ENCODE measurements around the gene TAF6.

Gene TAF6

GRCh38 chr7:100119072-100119969, at the start of gene TAF6, which contains the start of gene CNPY4:
Gene TAF6 (minus strand): TSS chr7:100119358. CDS start chr7:100114209, 5,149 bp downstream.
Gene CNPY4 (plus strand): TSS chr7:100119634. CDS start chr7:100119745, 111 bp downstream.
- Mint-ChIP-seq H3K4me1 (ENCODE audit: low read depth) (peaks cover 16% of the 10 kb centered on the region), H3K4me3 (peak within 1 kb of the TSS; percentile 95), H3K27me3 (ENCODE audit: low read depth) (no peaks in the 10 kb centered on the region), H3K9me3 (no peaks in the 10 kb centered on the region), H3K36me3 (ENCODE audit: low read depth) (peaks cover 9% of the 10 kb centered on the region), H3K27ac (peak within 1 kb of the TSS; percentile 98)

- H3K9me3 Mint-ChIP-seq, result no peaks in the 10 kb centered on the region
- peak overlapping the region; percentile 64 for H3K4me3 Mint-ChIP-seq
- H3K27me3 Mint-ChIP-seq (ENCODE audit: low read depth), result peaks cover 30% of the 10 kb centered on the region
- H3K36me3 Mint-ChIP-seq (ENCODE audit: low read depth), result peaks cover 3% of the 10 kb centered on the region
- peaks cover 67% of the 10 kb centered on the region for H3K4me1 Mint-ChIP-seq (ENCODE audit: low read depth)
- peak overlapping the region; percentile 36 for H3K27ac Mint-ChIP-seq
Observed at GRCh38 chr7:100167912-100168323, 48.8 kb upstream of the TAF6 start.

GRCh38 chr7:100166970-100167911, 48.1 kb upstream of the TAF6 start:
- Mint-ChIP-seq H3K27ac (peak overlapping the region; percentile 26), H3K9me3 (no peaks in the 10 kb centered on the region), H3K27me3 (ENCODE audit: low read depth) (peaks cover 30% of the 10 kb centered on the region), H3K4me1 (ENCODE audit: low read depth) (peaks cover 71% of the 10 kb centered on the region), H3K36me3 (ENCODE audit: low read depth) (peaks cover 3% of the 10 kb centered on the region), H3K4me3 (peak overlapping the region; percentile 64)

- peaks cover 71% of the 10 kb centered on the region for H3K4me1 Mint-ChIP-seq (ENCODE audit: low read depth)
- no peaks in the 10 kb centered on the region for H3K9me3 Mint-ChIP-seq
- H3K27ac Mint-ChIP-seq, result peak overlapping the region; percentile 66
- peaks cover 3% of the 10 kb centered on the region for H3K36me3 Mint-ChIP-seq (ENCODE audit: low read depth)
- peaks cover 26% of the 10 kb centered on the region for H3K27me3 Mint-ChIP-seq (ENCODE audit: low read depth)
- peak overlapping the region; percentile 64 for H3K4me3 Mint-ChIP-seq
Observed at GRCh38 chr7:100166317-100166940, 47.3 kb upstream of the TAF6 start.

- Mint-ChIP-seq H3K4me1 (ENCODE audit: low read depth) (peaks cover 58% of the 10 kb centered on the region), H3K27me3 (ENCODE audit: low read depth) (peaks cover 16% of the 10 kb centered on the region), H3K4me3 (no peak overlapping the region), H3K9me3 (no peaks in the 10 kb centered on the region), H3K27ac (no peak overlapping the region), H3K36me3 (ENCODE audit: low read depth) (no peaks in the 10 kb centered on the region)
Observed at GRCh38 chr7:100163871-100164270, 44.7 kb upstream of the TAF6 start.

GRCh38 chr7:100163006-100163531, 43.9 kb upstream of the TAF6 start:
- Mint-ChIP-seq H3K36me3 (ENCODE audit: low read depth) (no peaks in the 10 kb centered on the region), H3K27ac (peak overlapping the region; percentile 26), H3K27me3 (ENCODE audit: low read depth) (peaks cover 8% of the 10 kb centered on the region), H3K9me3 (no peaks in the 10 kb centered on the region), H3K4me1 (ENCODE audit: low read depth) (peaks cover 52% of the 10 kb centered on the region), H3K4me3 (peak overlapping the region; percentile 45)

- peaks cover 39% of the 10 kb centered on the region for H3K4me1 Mint-ChIP-seq (ENCODE audit: low read depth)
- H3K27me3 Mint-ChIP-seq (ENCODE audit: low read depth), result no peaks in the 10 kb centered on the region
- H3K4me3 Mint-ChIP-seq, result no peak overlapping the region
- H3K27ac Mint-ChIP-seq, result no peak overlapping the region
- peaks cover 14% of the 10 kb centered on the region for H3K36me3 Mint-ChIP-seq (ENCODE audit: low read depth)
- no peaks in the 10 kb centered on the region for H3K9me3 Mint-ChIP-seq
Observed at GRCh38 chr7:100160067-100160466, 40.9 kb upstream of the TAF6 start.

GRCh38 chr7:100159099-100159623, 40.0 kb upstream of the TAF6 start:
- Mint-ChIP-seq H3K27me3 (ENCODE audit: low read depth) (no peaks in the 10 kb centered on the region), H3K4me1 (ENCODE audit: low read depth) (peaks cover 38% of the 10 kb centered on the region), H3K27ac (peak overlapping the region; percentile 77), H3K4me3 (peak overlapping the region; percentile 79), H3K9me3 (no peaks in the 10 kb centered on the region), H3K36me3 (ENCODE audit: low read depth) (peaks cover 16% of the 10 kb centered on the region)

GRCh38 chr7:100158229-100159098, 39.3 kb upstream of the TAF6 start, which contains the start of gene TRAPPC14:
Gene TRAPPC14 (minus strand): TSS chr7:100158723. CDS start chr7:100158499, 224 bp downstream.
- H3K27ac Mint-ChIP-seq, result peak within 1 kb of the TSS; percentile 77
- H3K36me3 Mint-ChIP-seq (ENCODE audit: low read depth), result peaks cover 21% of the 10 kb centered on the region

GRCh38 chr7:100157334-100158228, 38.4 kb upstream of the TAF6 start:
- Mint-ChIP-seq H3K36me3 (ENCODE audit: low read depth) (peaks cover 24% of the 10 kb centered on the region), H3K4me3 (peak overlapping the region; percentile 80), H3K9me3 (no peaks in the 10 kb centered on the region), H3K27me3 (ENCODE audit: low read depth) (no peaks in the 10 kb centered on the region), H3K27ac (peak overlapping the region; percentile 76), H3K4me1 (ENCODE audit: low read depth) (peaks cover 25% of the 10 kb centered on the region)

More at GRCh38 chr7:100158229-100159098, 39.3 kb upstream of the TAF6 start, which contains the start of gene TRAPPC14:
- Mint-ChIP-seq H3K4me3 (peak within 1 kb of the TSS; percentile 80), H3K4me1 (ENCODE audit: low read depth) (peaks cover 33% of the 10 kb centered on the region), H3K9me3 (no peaks in the 10 kb centered on the region), H3K27me3 (ENCODE audit: low read depth) (no peaks in the 10 kb centered on the region)

GRCh38 chr7:100157069-100157333, 37.8 kb upstream of the TAF6 start:
- Mint-ChIP-seq H3K9me3 (no peaks in the 10 kb centered on the region), H3K4me3 (peak overlapping the region; percentile 80), H3K27me3 (ENCODE audit: low read depth) (no peaks in the 10 kb centered on the region), H3K27ac (peak overlapping the region; percentile 62), H3K4me1 (ENCODE audit: low read depth) (peaks cover 30% of the 10 kb centered on the region), H3K36me3 (ENCODE audit: low read depth) (peaks cover 29% of the 10 kb centered on the region)

- peak overlapping the region; percentile 80 for H3K4me3 Mint-ChIP-seq
- peaks cover 31% of the 10 kb centered on the region for H3K4me1 Mint-ChIP-seq (ENCODE audit: low read depth)
- no peaks in the 10 kb centered on the region for H3K9me3 Mint-ChIP-seq
- peaks cover 30% of the 10 kb centered on the region for H3K36me3 Mint-ChIP-seq (ENCODE audit: low read depth)
- no peaks in the 10 kb centered on the region for H3K27me3 Mint-ChIP-seq (ENCODE audit: low read depth)
- peak overlapping the region; percentile 62 for H3K27ac Mint-ChIP-seq
Observed at GRCh38 chr7:100156331-100157068, 37.3 kb upstream of the TAF6 start.
